SK-N-MC (cell line): ENCODE data around the gene PHF20.
"Not testable (repeated sequence)": the region's sequence is repeated elsewhere in the genome, so short reads cannot be mapped to it uniquely, and the experiment has no call there.

Experiments used
- DNase-seq: peaks from one replicate; pipeline ENCODE4 v3.0.0-alpha.2; 2011; ENCODE audit warnings: low read depth, low spot score
- H3K27ac ChIP-seq: fragments of 200-600 bp; sonication (generic); 2 replicates; pipeline ENCODE4 v1.5.1; 2016; ENCODE audit warnings: mixed run types
- H3K36me3 ChIP-seq: fragments of 200-600 bp; sonication (generic); 2 replicates; pipeline ENCODE4 v1.6.1; 2017; ENCODE audit warnings: antibody characterized with exemption, low read length, mixed read lengths; ENCODE audit not compliant: insufficient read depth
- H3K4me3 ChIP-seq: fragments of 200-600 bp; sonication (generic); 2 replicates; pipeline ENCODE4 v1.5.1; 2016
- H3K9ac ChIP-seq: fragments of 200-600 bp; sonication (generic); 2 replicates; pipeline ENCODE4 v1.8.0; 2017; ENCODE audit warnings: mixed run types, mixed read lengths; ENCODE audit not compliant: insufficient read length
- H3K9me3 ChIP-seq: fragments of 200-600 bp; sonication (generic); 2 replicates; pipeline ENCODE4 v1.6.1; 2017; ENCODE audit warnings: low read depth, mild to moderate bottlenecking, antibody characterized with exemption, low read length, moderate library complexity, mixed read lengths
- EZH2 ChIP-seq: fragments of 200-600 bp; sonication (generic); IDR thresholded peaks from one replicate; pipeline ENCODE4 v1.6.1; 2017; ENCODE audit warnings: antibody characterized with exemption
- FOXP2 ChIP-seq: optimal IDR thresholded peaks from 2 replicates; pipeline ENCODE3; 2011; ENCODE audit warnings: mild to moderate bottlenecking, moderate library complexity; ENCODE audit not compliant: insufficient read depth; ENCODE audit errors: extremely low read length, control extremely low read depth
- POLR2AphosphoS5 ChIP-seq: IDR thresholded peaks from 2 replicates; pipeline ENCODE4 v1.6.1; 2012; ENCODE audit warnings: mild to moderate bottlenecking, low read depth, low read length, borderline replicate concordance

PHF20 gene

GRCh38 chr20:35856866-35857265, 85.1 kb downstream of the PHF20 start:
- Histone ChIP-seq H3K36me3 (peaks cover 15% of the 10 kb centered on the region; the same call in 1 of the 2 replicates), H3K9me3 (no peaks in the 10 kb centered on the region), H3K4me3 (no peak overlapping the region), H3K27ac (no peak overlapping the region), H3K9ac (no peak overlapping the region)
- no peak for DNase-seq
- TF ChIP-seq EZH2: no peak
- TF ChIP-seq POLR2AphosphoS5: no peak
- TF ChIP-seq FOXP2: no peak

GRCh38 chr20:35866418-35867202, 94.8 kb downstream of the PHF20 start:
- Histone ChIP-seq H3K9ac (no peak overlapping the region), H3K4me3 (no peak overlapping the region), H3K27ac (0 out of 2 replicates have a peak overlapping the region, but pooled peaks have one; percentile 19), H3K9me3 (no peaks in the 10 kb centered on the region), H3K36me3 (peaks cover 7% of the 10 kb centered on the region)
- TF ChIP-seq POLR2AphosphoS5 (no peak), FOXP2 (no peak), EZH2 (no peak)
- no peak for DNase-seq

- Histone ChIP-seq H3K4me3 (peak overlapping the region; percentile 17; the same call in 1 of the 2 replicates), H3K9me3 (no peaks in the 10 kb centered on the region), H3K27ac (peak overlapping the region; percentile 82), H3K9ac (no peak overlapping the region), H3K36me3 (peaks cover 4% of the 10 kb centered on the region; the same call in 1 of the 2 replicates)
- TF ChIP-seq FOXP2 (no peak), EZH2 (no peak), POLR2AphosphoS5 (no peak)
- DNase-seq: no peak
Observed at GRCh38 chr20:35870541-35871258, 98.9 kb downstream of the PHF20 start.

- TF ChIP-seq EZH2 (no peak), POLR2AphosphoS5 (no peak), FOXP2 (no peak)
- Histone ChIP-seq H3K27ac (peak overlapping the region; percentile 82), H3K4me3 (peak overlapping the region; percentile 17; the same call in 1 of the 2 replicates), H3K9ac (no peak overlapping the region), H3K36me3 (peaks cover 4% of the 10 kb centered on the region; the same call in 1 of the 2 replicates), H3K9me3 (no peaks in the 10 kb centered on the region)
- no peak for DNase-seq
Observed at GRCh38 chr20:35871259-35871771, 99.5 kb downstream of the PHF20 start.

- DNase-seq: no peak
- Histone ChIP-seq H3K36me3 (peaks cover 4% of the 10 kb centered on the region; the same call in 1 of the 2 replicates), H3K4me3 (peak overlapping the region; percentile 60), H3K9ac (peak overlapping the region; percentile 18), H3K9me3 (no peaks in the 10 kb centered on the region), H3K27ac (peak overlapping the region; percentile 87)
- TF ChIP-seq EZH2: no peak
- no peak for TF ChIP-seq POLR2AphosphoS5
- TF ChIP-seq FOXP2: no peak
Observed at GRCh38 chr20:35876033-35876320, 104.2 kb downstream of the PHF20 start.

- Histone ChIP-seq H3K9me3 (no peaks in the 10 kb centered on the region), H3K4me3 (no peak overlapping the region), H3K9ac (no peak overlapping the region), H3K36me3 (peaks cover 4% of the 10 kb centered on the region; the same call in 1 of the 2 replicates), H3K27ac (no peak overlapping the region)
- DNase-seq: no peak
- no peak for TF ChIP-seq POLR2AphosphoS5
- TF ChIP-seq FOXP2: no peak
- no peak for TF ChIP-seq EZH2
Observed at GRCh38 chr20:35877611-35878010, 105.8 kb downstream of the PHF20 start.

- no peak overlapping the region for H3K27ac ChIP-seq
- peaks cover 4% of the 10 kb centered on the region; the same call in 1 of the 2 replicates for H3K36me3 ChIP-seq
- DNase-seq: no peak
- no peaks in the 10 kb centered on the region for H3K9me3 ChIP-seq
- no peak overlapping the region for H3K4me3 ChIP-seq
- H3K9ac ChIP-seq: no peak overlapping the region
- TF ChIP-seq POLR2AphosphoS5 (no peak), FOXP2 (no peak), EZH2 (no peak)
Observed at GRCh38 chr20:35878113-35878625, 106.4 kb downstream of the PHF20 start.

- Histone ChIP-seq H3K27ac (no peak overlapping the region), H3K9me3 (no peaks in the 10 kb centered on the region), H3K36me3 (peaks cover 2% of the 10 kb centered on the region; the same call in 1 of the 2 replicates), H3K9ac (no peak overlapping the region), H3K4me3 (no peak overlapping the region)
- no peak for DNase-seq
- no peak for TF ChIP-seq POLR2AphosphoS5
- TF ChIP-seq FOXP2: no peak
- TF ChIP-seq EZH2: no peak
Observed at GRCh38 chr20:35881676-35882075, 109.9 kb downstream of the PHF20 start.

GRCh38 chr20:35882427-35883161, 110.8 kb downstream of the PHF20 start:
- DNase-seq, H3K36me3 ChIP-seq, H3K4me3 ChIP-seq, H3K9me3 ChIP-seq, H3K9ac ChIP-seq, H3K27ac ChIP-seq: not testable (repeated sequence)
